Measurements from ENCODE around the gene VIM.

GRCh38 chr10:17202999-17203398, 25.0 kb upstream of the VIM start:
- TF ChIP-seq CTCF (IDR thresholded peaks at IDR 0.05) (no peak), POLR2AphosphoS5 (IDR thresholded peaks at IDR 0.05) (no peak), POLR2A (IDR thresholded peaks at IDR 0.05) (no peak), EP300 (IDR thresholded peaks at IDR 0.05) (no peak)

All from suprapubic skin (tissue), 4 donors.